H1 (cell line): ENCODE results near the gene AP2A1. TPM values are rescaled to one million over a fixed set of nuclear protein-coding genes. Genes with fewer than 3 reads are reported as not detected.
A peak's percentile ranks its signal among the peaks of the same experiment; 100 is the strongest.

Experiments used
- CTCF ChIA-PET: fragments of 300-600 bp; sonication (Branson Sonifier 250); formaldehyde crosslinking; loops from one replicate; lab custom pipeline; 2021; ENCODE audit not compliant: partially characterized antibody; lab: Charles Lee
- POLR2A ChIA-PET: fragments of 300-600 bp; sonication (Branson Sonifier 250); formaldehyde crosslinking; loops from one replicate; lab custom pipeline; 2021; ENCODE audit warnings: inconsistent platforms; ENCODE audit not compliant: partially characterized antibody; lab: Charles Lee
- DNase-seq, 2 experiments: peaks; one replicate each; pipeline versions ENCODE4 v3.0.0 to v3.0.0-alpha.2; 2010 to 2022; ENCODE audit warnings: low spot score in 2 of 2, low read depth in 1 of 2, mixed read lengths in 1 of 2
- FAIRE-seq: peaks from 2 replicates; lab custom pipeline; 2011; peaks lifted over from hg19 to GRCh38; lab: Jason Lieb, UNC
- H2AFZ ChIP-seq: 2 replicates; pipeline ENCODE4 v1.8.1; 2012; ENCODE audit warnings: low read length, inconsistent platforms
- H2AK5ac ChIP-seq: 2 replicates; pipeline ENCODE4 v1.6.1; 2013; ENCODE audit warnings: low read depth, low read length
- H2BK120ac ChIP-seq: replicated peaks from 2 replicates; pipeline ENCODE3; 2013; ENCODE audit warnings: low read depth, low read length, inconsistent platforms
- H2BK12ac ChIP-seq: 2 replicates; pipeline ENCODE4 v1.6.1; 2013; ENCODE audit warnings: low read depth, low read length
- H2BK15ac ChIP-seq: 2 replicates; pipeline ENCODE4 v1.6.1; 2013; ENCODE audit warnings: low read length
- H2BK20ac ChIP-seq: 2 replicates; pipeline ENCODE4 v1.6.1; 2013; ENCODE audit warnings: low read length
- H2BK5ac ChIP-seq: 2 replicates; pipeline ENCODE4 v1.6.1; 2013; ENCODE audit warnings: low read depth, low read length
- H3K14ac ChIP-seq: 2 replicates; pipeline ENCODE4 v1.6.1; 2013; ENCODE audit warnings: inconsistent platforms; ENCODE audit not compliant: insufficient read length
- H3K18ac ChIP-seq: 2 replicates; pipeline ENCODE4 v1.6.1; 2013; ENCODE audit warnings: low read length; ENCODE audit errors: extremely low read depth
- H3K23ac ChIP-seq: 2 replicates; pipeline ENCODE4 v1.6.1; 2013; ENCODE audit warnings: inconsistent platforms; ENCODE audit not compliant: insufficient read length
- H3K23me2 ChIP-seq: 2 replicates; pipeline ENCODE4 v1.6.1; 2013; ENCODE audit warnings: low read depth, low read length
- H3K27ac ChIP-seq: 2 replicates; pipeline ENCODE4 v1.6.1; 2011; ENCODE audit warnings: low read depth, low read length, inconsistent platforms
- H3K27me3 ChIP-seq, 4 experiments: replicated peaks in 1 of 4; 1 replicate in 1 of 4; 2 replicates in 3 of 4; pipeline versions ENCODE4 v1.6.1 to v1.8.1; 2011 to 2013; ENCODE audit warnings: low read length in 3 of 4, mild to moderate bottlenecking in 3 of 4, inconsistent platforms in 2 of 4, mixed read lengths in 2 of 4, moderate library complexity in 1 of 4; ENCODE audit not compliant: control insufficient read depth in 3 of 4, insufficient read depth in 3 of 4; ENCODE audit errors: extremely low read depth in 1 of 4
- H3K36me3 ChIP-seq, 4 experiments: 2 replicates each; pipeline versions ENCODE4 v1.6.1 to v1.8.1; 2011 to 2013; ENCODE audit warnings: mild to moderate bottlenecking in 4 of 4, low read length in 3 of 4, moderate library complexity in 2 of 4, control low read depth in 1 of 4, inconsistent platforms in 1 of 4; ENCODE audit not compliant: insufficient read depth in 4 of 4, control insufficient read depth in 2 of 4
- H3K4ac ChIP-seq: replicated peaks from 2 replicates; pipeline ENCODE3; 2013; ENCODE audit warnings: low read length, low read depth, mixed read lengths, inconsistent platforms; ENCODE audit not compliant: insufficient read length
- H3K4me1 ChIP-seq, 4 experiments: replicated peaks in 1 of 4; 1 replicate in 1 of 4; 2 replicates in 3 of 4; pipeline versions ENCODE4 v1.6.1 to v1.8.1; 2011 to 2013; ENCODE audit warnings: low read length in 3 of 4, inconsistent platforms in 2 of 4, mixed read lengths in 1 of 4; ENCODE audit not compliant: insufficient read depth in 4 of 4, control insufficient read depth in 3 of 4
- H3K4me2 ChIP-seq, 2 experiments: 2 replicates each; pipeline versions ENCODE4 v1.6.1 to v1.8.1; 2011 to 2013; ENCODE audit warnings: low read depth in 2 of 2, low read length in 2 of 2, control low read depth in 1 of 2, inconsistent platforms in 1 of 2, mild to moderate bottlenecking in 1 of 2; ENCODE audit not compliant: insufficient read depth in 1 of 2
- H3K4me3 ChIP-seq, 4 experiments: fragments of 200-600, 300-600 bp in 1 of 4; sonication (generic), shearing (Covaris generic), sonication (Bioruptor Twin) in 1 of 4; 2 replicates each; pipeline versions ENCODE4 v1.5.1 to v1.8.1; 2011 to 2016; ENCODE audit warnings: low read length in 4 of 4, low read depth in 3 of 4, control low read depth in 2 of 4, inconsistent platforms in 2 of 4, mild to moderate bottlenecking in 2 of 4, mixed read lengths in 1 of 4, moderate library complexity in 1 of 4; ENCODE audit not compliant: insufficient read depth in 2 of 4; ENCODE audit errors: extremely low read depth in 1 of 4
- H3K56ac ChIP-seq: replicated peaks from 2 replicates; pipeline ENCODE3; 2013; ENCODE audit warnings: low read depth, mild to moderate bottlenecking, mixed read lengths, low read length, inconsistent platforms; ENCODE audit not compliant: insufficient read length
- H3K79me1 ChIP-seq: 2 replicates; pipeline ENCODE4 v1.6.1; 2013; ENCODE audit warnings: low read depth, low read length, control low read depth
- H3K79me2 ChIP-seq, 2 experiments: 2 replicates each; pipeline versions ENCODE4 v1.6.1 to v1.8.1; 2012 to 2013; ENCODE audit warnings: low read length in 2 of 2, mild to moderate bottlenecking in 2 of 2, inconsistent platforms in 1 of 2; ENCODE audit not compliant: insufficient read depth in 2 of 2, control insufficient read depth in 1 of 2
- H3K9ac ChIP-seq, 4 experiments: replicated peaks in 1 of 4; 1 replicate in 1 of 4; 2 replicates in 3 of 4; pipeline versions ENCODE4 v1.6.1 to v1.8.1; 2011 to 2013; ENCODE audit warnings: low read depth in 3 of 4, low read length in 3 of 4, control low read depth in 2 of 4, mild to moderate bottlenecking in 2 of 4, moderate library complexity in 2 of 4, inconsistent platforms in 1 of 4; ENCODE audit errors: extremely low read depth in 1 of 4
- H3K9me3 ChIP-seq, 2 experiments: 2 replicates each; pipeline versions ENCODE4 v1.6.1 to v1.8.1; 2012 to 2013; ENCODE audit warnings: mild to moderate bottlenecking in 2 of 2, moderate library complexity in 2 of 2, control low read depth in 1 of 2, inconsistent platforms in 1 of 2, low read depth in 1 of 2, low read length in 1 of 2, mixed read lengths in 1 of 2; ENCODE audit not compliant: insufficient read depth in 2 of 2
- H4K20me1 ChIP-seq, 2 experiments: replicated peaks in 1 of 2; 2 replicates each; pipeline versions ENCODE3 to v1.8.1; 2011 to 2013; ENCODE audit warnings: inconsistent platforms in 2 of 2, low read length in 2 of 2, mild to moderate bottlenecking in 1 of 2; ENCODE audit not compliant: insufficient read depth in 2 of 2, control insufficient read depth in 1 of 2
- H4K5ac ChIP-seq: 2 replicates; pipeline ENCODE4 v1.6.1; 2013; ENCODE audit warnings: low read length, low read depth, mixed read lengths, inconsistent platforms; ENCODE audit not compliant: insufficient read length
- H4K8ac ChIP-seq: 2 replicates; pipeline ENCODE4 v1.8.0; 2013; ENCODE audit warnings: mild to moderate bottlenecking, moderate library complexity, low read length, inconsistent platforms; ENCODE audit not compliant: insufficient read depth; ENCODE audit errors: extremely low read depth
- H4K91ac ChIP-seq: replicated peaks from 2 replicates; pipeline ENCODE3; 2013; ENCODE audit warnings: low read length, mixed read lengths, inconsistent platforms; ENCODE audit not compliant: insufficient read length
- BACH1 ChIP-seq: IDR thresholded peaks from 2 replicates; pipeline ENCODE4 v1.6.1; 2012; ENCODE audit warnings: low read length, improper control_type of control experiment
- BRCA1 ChIP-seq: IDR thresholded peaks from 2 replicates; pipeline ENCODE4 v1.6.1; 2012; ENCODE audit warnings: low read depth, low read length, improper control_type of control experiment
- CREB1 ChIP-seq: IDR thresholded peaks from 2 replicates; pipeline ENCODE4 v1.6.1; 2012; ENCODE audit warnings: inconsistent platforms
- HDAC2 ChIP-seq, 2 experiments: fragments of 300-600 bp in 1 of 2; sonication (generic) in 1 of 2; IDR thresholded peaks; 2 replicates each; pipeline ENCODE4 v1.6.1; 2011 to 2012; ENCODE audit warnings: low read depth in 2 of 2, low read length in 2 of 2, mild to moderate bottlenecking in 2 of 2, moderate library complexity in 2 of 2, borderline replicate concordance in 1 of 2, inconsistent platforms in 1 of 2
- SP1 ChIP-seq: IDR thresholded peaks from 2 replicates; pipeline ENCODE4 v1.6.1; 2011; ENCODE audit warnings: low read depth, low read length
- SRF ChIP-seq: IDR thresholded peaks from 2 replicates; pipeline ENCODE4 v1.6.1; 2011; ENCODE audit warnings: mild to moderate bottlenecking, low read depth, low read length, moderate library complexity
- WGBS, 2 experiments: shearing (Covaris generic) in 1 of 2; methylation state at CpG; one replicate each; pipeline versions ENCODE4 v1.1.6 to v1.1.7; 2013 to 2015; ENCODE audit warnings: low lambda C conversion rate in 2 of 2, mixed read lengths in 2 of 2, inconsistent platforms in 1 of 2, low coverage in 1 of 2, missing lambda C conversion rate in 1 of 2; ENCODE audit not compliant: insufficient replicate concordance in 2 of 2, insufficient coverage in 1 of 2, insufficient read length in 1 of 2; ENCODE audit errors: extremely low coverage in 1 of 2, missing lambda C conversion rate in 1 of 2; 5-methylcytosine and 5-hydroxymethylcytosine counted together
- polyA plus RNA-seq, 7 experiments: library from polyadenylated mRNA; depleted of rRNA in 3 of 7; stranded (reverse) in 5 of 7; unstranded in 2 of 7; fragments of >200 nt in 5 of 7; fragments of 200-250 nt in 2 of 7; gene quantifications; 1 replicate in 5 of 7; 2 replicates in 1 of 7; 4 replicates in 1 of 7; pipeline versions ENCODE4 v1.2.1 to v1.2.3, GENCODE V29; 2011 to 2013; ENCODE audit warnings: missing spikeins in 2 of 7, mixed read lengths in 2 of 7
- total RNA-seq: library from RNA; stranded (reverse); fragmentation: NEBNext Ultra II Directional; extraction: Animal tissue kit (Norgen Biotek cat#: 25700); gene quantifications from 2 replicates; pipeline ENCODE4 v1.2.1, GENCODE V29; 2021

Gene AP2A1
- total and polyA plus RNA-seq, 2 of the 8 experiments (the other 6 are each of a cell fraction or from before 2014, with no cell fraction given): 105 to 106 TPM

DNA sequence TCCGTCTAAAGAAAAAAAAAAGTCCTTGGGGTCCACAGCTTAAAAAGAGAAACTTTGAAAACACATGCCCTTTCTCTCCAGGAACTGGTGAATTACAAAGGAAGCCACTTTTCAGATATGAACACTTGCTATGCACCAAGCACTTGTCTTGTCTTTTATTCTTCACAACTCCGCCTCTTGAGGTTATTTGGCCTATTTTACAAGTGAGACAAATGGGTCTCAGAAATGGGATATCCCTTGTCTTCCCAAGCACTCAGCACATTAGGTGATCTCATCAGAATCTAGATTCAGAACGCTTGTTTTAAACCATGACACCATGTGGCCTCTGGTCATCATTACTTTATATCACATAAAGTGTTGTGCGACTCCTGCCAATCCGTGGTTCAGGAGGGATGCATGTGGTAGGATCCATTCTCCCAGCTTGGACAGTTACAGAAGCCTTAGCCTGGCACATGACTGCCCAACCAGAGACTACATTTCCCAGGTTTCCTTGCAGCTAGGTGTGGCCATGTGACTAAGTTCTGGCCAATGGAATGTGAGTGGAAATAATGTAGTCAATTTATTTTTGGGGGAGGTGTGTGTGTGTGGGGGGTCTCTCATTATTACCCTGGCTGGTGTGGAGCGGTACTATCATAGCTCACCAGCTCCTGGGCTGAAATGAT is 17.6 kb upstream of the AP2A1 start:
- no peak overlapping the region for H2BK20ac ChIP-seq
- H4K20me1 ChIP-seq: no peaks in the 10 kb centered on the region
- H3K79me1 ChIP-seq: no peaks in the 10 kb centered on the region
- WGBS, 2 experiments: 88% methylated on average over 6 of the region's 6 CpGs; no CpG with 5 or more reads in 1 of the 2 experiments
- H3K27ac ChIP-seq: no peak overlapping the region
- H3K4me3 ChIP-seq: no peak overlapping the region
- no peak overlapping the region for H3K18ac ChIP-seq
- no peak overlapping the region for H4K8ac ChIP-seq
- no peak for DNase-seq
- FAIRE-seq: peak; percentile 66
- no peaks in the 10 kb centered on the region for H3K79me2 ChIP-seq
- H3K9ac ChIP-seq: no peak overlapping the region
- no peak overlapping the region for H2BK12ac ChIP-seq
- H3K14ac ChIP-seq: no peak overlapping the region
- no peak overlapping the region for H4K5ac ChIP-seq
- H3K27me3 ChIP-seq: no peaks in the 10 kb centered on the region
- H3K9me3 ChIP-seq: peaks cover 3 to 8% of the 10 kb centered on the region in 2 experiments; a peak in 1 of 4 replicates
- H2BK120ac ChIP-seq: no peak overlapping the region
- H3K4me1 ChIP-seq: no peaks in the 10 kb centered on the region; a peak in 1 of 7 replicates
- no peak overlapping the region for H3K56ac ChIP-seq
- ChIA-PET CTCF (interaction anchor here (1.0 to 4.5 kb wide), 7 partner anchors 10 to 61 kb away, joined by 3 to 27 read pairs (median 13); no protein-coding TSS in a partner anchor), POLR2A (interaction anchor here (0.6 to 2.3 kb wide), 8 partner anchors 9 to 95 kb away, joined by 3 to 9 read pairs (median 4); partner anchors contain the start of genes AP2A1, FUZ and PRMT1)
- no peak overlapping the region for H3K4ac ChIP-seq
- H4K91ac ChIP-seq: no peak overlapping the region
- no peak overlapping the region for H2BK15ac ChIP-seq
- no peak overlapping the region for H2AFZ ChIP-seq
- no peak overlapping the region for H3K4me2 ChIP-seq
- H2AK5ac ChIP-seq: no peak overlapping the region
- no peak overlapping the region for H3K23ac ChIP-seq
- H2BK5ac ChIP-seq: no peak overlapping the region
- H3K36me3 ChIP-seq: no peaks in the 10 kb centered on the region
- no peaks in the 10 kb centered on the region for H3K23me2 ChIP-seq
- TF ChIP-seq SP1 (peak; percentile 75; the same call in 1 of the 2 replicates), BRCA1 (no peak), CREB1 (no peak), HDAC2 (IDR thresholded peaks at IDR 0.05; ENCODE audit: borderline replicate concordance in 1 of 2, low read depth in 2 of 2, low read length in 2 of 2) (no peak), SRF (no peak), BACH1 (no peak)
